OCI-LY3 (cell line): ENCODE results near the gene ZMYND8.

ENCODE experiments used
- CTCF ChIP-seq: fragments of 200-600, 300-600 bp; sonication (generic); IDR thresholded peaks from 2 replicates; pipeline ENCODE4 v1.5.1; 2014; ENCODE audit warnings: antibody characterized with exemption, low read length, low read depth
- EZH2phosphoT487 ChIP-seq: fragments of 200-600 bp; shearing (Covaris generic); IDR thresholded peaks from 2 replicates; pipeline ENCODE4 v1.6.1; 2018; ENCODE audit warnings: antibody characterized with exemption, mixed run types, low read depth

DNA sequence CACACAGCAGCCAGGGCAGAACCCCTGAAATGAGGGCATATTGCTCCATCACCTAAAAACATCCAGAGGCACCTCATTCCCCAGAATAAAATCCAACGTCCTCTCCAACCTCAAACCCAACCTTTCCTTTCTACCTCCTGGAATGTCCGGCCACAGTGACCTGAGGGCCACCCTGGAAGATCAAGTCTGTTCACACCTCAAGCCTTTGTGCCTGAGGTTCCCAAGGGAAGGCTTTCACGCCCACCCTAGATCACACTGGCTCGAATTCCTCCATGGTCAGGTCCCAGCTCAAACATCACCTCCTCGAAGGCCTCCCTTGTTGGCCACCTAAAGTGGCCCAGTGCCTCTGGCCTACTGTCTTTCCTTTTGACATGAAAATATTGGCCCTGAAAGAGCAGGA is 88.9 kb downstream of the ZMYND8 start:
- TF ChIP-seq CTCF (no peak), EZH2phosphoT487 (no peak)
